C4-2B (cell line): ENCODE results near the gene TADA2B.

ENCODE experiments used
- CTCF ChIP-seq: fragments of 450-650 bp; conservative IDR thresholded peaks from 2 replicates; pipeline ENCODE4 v1.5.1; 2017; ENCODE audit warnings: mild to moderate bottlenecking
- ZFX ChIP-seq: fragments of 450-650 bp; IDR thresholded peaks from 2 replicates; pipeline ENCODE4 v1.6.1; 2017

GRCh38 chr4:7103031-7103606 lies 59.9 kb downstream of the TADA2B start:
- TF ChIP-seq CTCF (no peak), ZFX (peak; percentile 27; the same call in 1 of the 2 replicates)
